ENCODE measurements around the gene TMEM225. TPM values are rescaled to one million over a fixed set of nuclear protein-coding genes. Genes with fewer than 3 reads are reported as not detected.

TMEM225 gene
- total RNA-seq, 1 donor from 2014 or later = not detected

DNA sequence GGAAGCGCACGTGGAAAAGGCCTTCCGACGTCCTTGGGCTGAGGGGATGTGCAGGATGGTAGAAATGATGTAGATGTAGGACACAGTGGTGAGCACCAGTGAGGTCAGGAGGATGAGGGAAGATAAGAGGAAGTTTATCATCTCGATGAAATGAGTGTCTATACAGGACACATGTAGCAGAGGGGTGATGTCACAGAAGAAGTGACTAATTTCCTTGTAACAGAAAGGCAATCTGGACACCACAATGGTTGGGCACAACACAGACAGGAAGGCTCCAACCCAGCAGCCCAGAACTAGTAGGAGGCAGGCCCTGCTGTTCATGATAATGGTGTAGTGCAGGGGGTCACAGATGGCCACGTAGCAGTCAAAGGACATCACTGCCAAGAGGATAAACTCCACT, 44.3 kb downstream of the TMEM225 start:
- Mint-ChIP-seq H3K9me3 (ENCODE audit: unreplicated experiment) (no peaks in the 10 kb centered on the region), H3K27ac (ENCODE audit: unreplicated experiment) (no peak overlapping the region), H3K27me3 (ENCODE audit: unreplicated experiment) (no peaks in the 10 kb centered on the region), H3K4me3 (ENCODE audit: unreplicated experiment) (no peak overlapping the region), H3K36me3 (ENCODE audit: unreplicated experiment) (no peaks in the 10 kb centered on the region), H3K4me1 (ENCODE audit: low read depth, unreplicated experiment) (peaks cover 9% of the 10 kb centered on the region)
- DNase-seq = no peak
- TF ChIP-seq, protein P1, sequence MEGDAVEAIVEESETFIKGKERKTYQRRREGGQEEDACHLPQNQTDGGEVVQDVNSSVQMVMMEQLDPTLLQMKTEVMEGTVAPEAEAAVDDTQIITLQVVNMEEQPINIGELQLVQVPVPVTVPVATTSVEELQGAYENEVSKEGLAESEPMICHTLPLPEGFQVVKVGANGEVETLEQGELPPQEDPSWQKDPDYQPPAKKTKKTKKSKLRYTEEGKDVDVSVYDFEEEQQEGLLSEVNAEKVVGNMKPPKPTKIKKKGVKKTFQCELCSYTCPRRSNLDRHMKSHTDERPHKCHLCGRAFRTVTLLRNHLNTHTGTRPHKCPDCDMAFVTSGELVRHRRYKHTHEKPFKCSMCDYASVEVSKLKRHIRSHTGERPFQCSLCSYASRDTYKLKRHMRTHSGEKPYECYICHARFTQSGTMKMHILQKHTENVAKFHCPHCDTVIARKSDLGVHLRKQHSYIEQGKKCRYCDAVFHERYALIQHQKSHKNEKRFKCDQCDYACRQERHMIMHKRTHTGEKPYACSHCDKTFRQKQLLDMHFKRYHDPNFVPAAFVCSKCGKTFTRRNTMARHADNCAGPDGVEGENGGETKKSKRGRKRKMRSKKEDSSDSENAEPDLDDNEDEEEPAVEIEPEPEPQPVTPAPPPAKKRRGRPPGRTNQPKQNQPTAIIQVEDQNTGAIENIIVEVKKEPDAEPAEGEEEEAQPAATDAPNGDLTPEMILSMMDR (IDR thresholded peaks at IDR 0.05; ENCODE audit: partially characterized antibody, unreplicated experiment) = no peak

DNA sequence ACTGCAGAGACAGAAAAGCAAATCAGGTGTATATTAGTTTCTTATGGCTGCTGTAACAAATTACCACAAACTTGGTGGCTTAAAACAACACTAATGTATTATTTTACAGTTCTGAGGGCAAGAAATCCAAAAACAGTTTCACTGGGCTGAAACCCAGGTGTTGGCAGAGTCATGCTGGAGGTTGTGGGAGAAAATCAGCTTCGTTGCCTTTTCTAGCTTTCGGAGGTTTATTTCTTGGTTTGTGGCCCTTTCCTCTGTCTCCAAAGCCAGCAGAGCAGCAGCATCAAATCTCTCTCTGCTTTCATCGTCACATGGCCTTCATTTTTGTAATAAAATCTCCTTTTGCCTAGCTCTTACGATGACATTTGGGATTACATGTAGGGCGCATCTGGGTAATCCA, 46.3 kb downstream of the TMEM225 start:
- no peaks in the 10 kb centered on the region for H3K27me3 Mint-ChIP-seq (ENCODE audit: unreplicated experiment)
- H3K4me3 Mint-ChIP-seq (ENCODE audit: unreplicated experiment) = no peak overlapping the region
- H3K9me3 Mint-ChIP-seq (ENCODE audit: unreplicated experiment) = no peaks in the 10 kb centered on the region
- no peak for DNase-seq
- TF ChIP-seq, protein P1 (IDR thresholded peaks at IDR 0.05; ENCODE audit: partially characterized antibody, unreplicated experiment) = no peak
- no peaks in the 10 kb centered on the region for H3K36me3 Mint-ChIP-seq (ENCODE audit: unreplicated experiment)
- peaks cover 8% of the 10 kb centered on the region for H3K4me1 Mint-ChIP-seq (ENCODE audit: low read depth, unreplicated experiment)
- H3K27ac Mint-ChIP-seq (ENCODE audit: unreplicated experiment) = no peak overlapping the region

DNA sequence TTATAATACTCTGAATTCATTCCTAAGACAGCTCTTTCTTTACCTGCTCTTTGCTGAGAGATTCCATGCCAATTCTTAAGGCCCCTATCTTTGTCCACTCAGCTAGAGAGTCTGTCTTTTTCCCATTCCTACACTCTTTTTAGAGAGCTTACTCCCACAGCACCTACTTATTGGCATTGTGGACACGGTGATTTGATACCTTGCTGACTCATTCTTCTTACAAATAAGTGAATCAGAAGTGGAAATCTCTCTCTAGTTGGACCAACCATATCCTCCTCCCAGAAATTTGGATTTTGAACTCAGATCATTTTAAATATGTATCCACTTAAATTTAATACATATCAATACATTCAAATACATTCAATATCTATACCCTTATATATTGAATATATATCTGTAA, 46.8 kb downstream of the TMEM225 start:
- H3K27ac Mint-ChIP-seq (ENCODE audit: unreplicated experiment) = no peak overlapping the region
- TF ChIP-seq, protein P1 (IDR thresholded peaks at IDR 0.05; ENCODE audit: partially characterized antibody, unreplicated experiment) = no peak
- H3K27me3 Mint-ChIP-seq (ENCODE audit: unreplicated experiment) = no peaks in the 10 kb centered on the region
- no peaks in the 10 kb centered on the region for H3K36me3 Mint-ChIP-seq (ENCODE audit: unreplicated experiment)
- H3K4me3 Mint-ChIP-seq (ENCODE audit: unreplicated experiment) = no peak overlapping the region
- no peak for DNase-seq
- H3K9me3 Mint-ChIP-seq (ENCODE audit: unreplicated experiment) = no peaks in the 10 kb centered on the region
- H3K4me1 Mint-ChIP-seq (ENCODE audit: low read depth, unreplicated experiment) = peaks cover 4% of the 10 kb centered on the region

DNA sequence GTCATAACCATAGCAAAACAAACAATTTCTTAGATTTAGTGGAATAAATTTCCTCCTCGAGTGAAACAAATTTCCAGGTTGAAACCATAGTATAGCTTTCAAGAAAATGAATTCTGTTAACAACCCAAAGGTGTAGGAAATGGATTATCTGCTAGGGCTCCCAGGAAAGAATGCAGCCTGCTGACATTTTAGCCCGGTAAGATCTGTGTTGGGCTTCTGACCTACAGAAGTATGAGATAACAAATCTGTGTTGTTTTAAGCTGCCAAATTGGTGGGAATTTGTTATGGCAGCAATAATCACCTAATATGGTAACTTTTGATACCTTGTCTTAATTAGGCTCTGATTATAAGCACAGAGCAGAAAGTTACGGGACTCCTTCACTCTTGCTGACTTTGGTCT, 47.3 kb downstream of the TMEM225 start:
- Mint-ChIP-seq H3K27ac (ENCODE audit: unreplicated experiment) (no peak overlapping the region), H3K27me3 (ENCODE audit: unreplicated experiment) (no peaks in the 10 kb centered on the region), H3K4me3 (ENCODE audit: unreplicated experiment) (no peak overlapping the region), H3K4me1 (ENCODE audit: low read depth, unreplicated experiment) (peaks cover 4% of the 10 kb centered on the region), H3K9me3 (ENCODE audit: unreplicated experiment) (no peaks in the 10 kb centered on the region), H3K36me3 (ENCODE audit: unreplicated experiment) (no peaks in the 10 kb centered on the region)
- TF ChIP-seq, protein P1 (IDR thresholded peaks at IDR 0.05; ENCODE audit: partially characterized antibody, unreplicated experiment) = no peak
- DNase-seq = no peak

- Mint-ChIP-seq H3K27ac (ENCODE audit: unreplicated experiment) (no peak overlapping the region), H3K4me3 (ENCODE audit: unreplicated experiment) (no peak overlapping the region), H3K9me3 (ENCODE audit: unreplicated experiment) (peaks cover 2% of the 10 kb centered on the region), H3K36me3 (ENCODE audit: unreplicated experiment) (peaks cover 6% of the 10 kb centered on the region), H3K27me3 (ENCODE audit: unreplicated experiment) (no peaks in the 10 kb centered on the region), H3K4me1 (ENCODE audit: low read depth, unreplicated experiment) (no peaks in the 10 kb centered on the region)
- no peak for DNase-seq
- TF ChIP-seq, protein P1 (IDR thresholded peaks at IDR 0.05; ENCODE audit: partially characterized antibody, unreplicated experiment) = no peak
Measured at GRCh38 chr11:123833095-123833494, 52.4 kb downstream of the TMEM225 start.

Other genes starting within 250 kb of the TMEM225 start
- 118 TPM for gene SCN3B, start 231.0 kb downstream of the TMEM225 start, total RNA-seq (ENCODE audit: unreplicated experiment)
- 18.2 TPM for gene ZNF202, start 144.0 kb downstream of the TMEM225 start, total RNA-seq (ENCODE audit: unreplicated experiment)
- not detected for gene OR6X1, start 131.2 kb downstream of the TMEM225 start, total RNA-seq (ENCODE audit: unreplicated experiment)
- not detected for gene OR6M1, start 79.3 kb downstream of the TMEM225 start, total RNA-seq (ENCODE audit: unreplicated experiment)
- not detected for gene OR8D4, start 16.5 kb upstream of the TMEM225 start, total RNA-seq (ENCODE audit: unreplicated experiment)
- gene OR4D5, start 53.9 kb upstream of the TMEM225 start, total RNA-seq (ENCODE audit: unreplicated experiment) = not detected
- gene OR6T1, start 58.2 kb upstream of the TMEM225 start, total RNA-seq (ENCODE audit: unreplicated experiment) = not detected
- gene OR10S1, start 92.1 kb upstream of the TMEM225 start, total RNA-seq (ENCODE audit: unreplicated experiment) = not detected
- gene OR10G6, start 109.5 kb upstream of the TMEM225 start, total RNA-seq (ENCODE audit: unreplicated experiment) = not detected
- not detected for gene OR10G4, start 127.3 kb upstream of the TMEM225 start, total RNA-seq (ENCODE audit: unreplicated experiment)
- gene OR10G9, start 137.3 kb upstream of the TMEM225 start, total RNA-seq (ENCODE audit: unreplicated experiment) = not detected
- gene OR10G8, start 141.1 kb upstream of the TMEM225 start, total RNA-seq (ENCODE audit: unreplicated experiment) = not detected
- gene OR10G7, start 155.7 kb upstream of the TMEM225 start, total RNA-seq (ENCODE audit: unreplicated experiment) = not detected
- gene VWA5A, start 229.8 kb upstream of the TMEM225 start, total RNA-seq (ENCODE audit: unreplicated experiment) = 2.6 TPM